CD14-positive monocyte (primary cell): ENCODE measurements around the gene SNRNP27. TPM values are rescaled to one million over a fixed set of nuclear protein-coding genes. Genes with fewer than 3 reads are reported as not detected.

Experiments
- DNase-seq, 3 donors: peaks; one replicate each; pipeline ENCODE4 v3.0.0-alpha.2; 2011 to 2022
- H2AFZ ChIP-seq: 2 replicates; pipeline ENCODE4 v1.6.0; 2012; ENCODE audit warnings: mild to moderate bottlenecking, low read depth, low read length, inconsistent platforms; ENCODE audit not compliant: insufficient read depth, poor library complexity, severe bottlenecking
- H3K27ac ChIP-seq, 2 donors: 1 replicate in 1 of 2; 2 replicates in 1 of 2; pipeline ENCODE4 v1.5.1; 2012 to 2013; ENCODE audit warnings: low read length in 2 of 2, control low read depth in 1 of 2, inconsistent platforms in 1 of 2, low read depth in 1 of 2, mild to moderate bottlenecking in 1 of 2
- H3K27me3 ChIP-seq, 2 donors: one replicate each; pipeline versions ENCODE4 v1.6.0 to v1.6.1; 2011 to 2013; ENCODE audit warnings: low read length in 2 of 2; ENCODE audit not compliant: control insufficient read depth in 2 of 2, insufficient read depth in 2 of 2
- H3K36me3 ChIP-seq, 2 donors: replicated peaks in 1 of 2; 1 replicate in 1 of 2; 2 replicates in 1 of 2; pipeline versions ENCODE4 v1.5.1 to v1.6.1; 2012 to 2013; ENCODE audit warnings: low read length in 2 of 2, control low read depth in 1 of 2, inconsistent platforms in 1 of 2, mild to moderate bottlenecking in 1 of 2; ENCODE audit not compliant: insufficient read depth in 2 of 2, control insufficient read depth in 1 of 2
- H3K4me1 ChIP-seq, 2 donors: 1 replicate in 1 of 2; 2 replicates in 1 of 2; pipeline versions ENCODE4 v1.5.1 to v1.6.1; 2012 to 2013; ENCODE audit warnings: low read length in 2 of 2, control low read depth in 1 of 2, inconsistent platforms in 1 of 2, mild to moderate bottlenecking in 1 of 2, moderate library complexity in 1 of 2; ENCODE audit not compliant: insufficient read depth in 2 of 2, control insufficient read depth in 1 of 2
- H3K4me2 ChIP-seq: replicated peaks from 2 replicates; pipeline ENCODE3; 2012; ENCODE audit warnings: low read length, moderate library complexity, mild to moderate bottlenecking; ENCODE audit not compliant: poor library complexity, severe bottlenecking; ENCODE audit errors: extremely low read depth
- H3K4me3 ChIP-seq, 3 experiments: fragments of 200-600 bp in 1 of 3; sonication (generic) in 1 of 3; replicated peaks in 1 of 3; 1 replicate in 2 of 3; 2 replicates in 1 of 3; pipeline ENCODE4 v1.5.1; 2011 to 2013; ENCODE audit warnings: low read length in 3 of 3, mild to moderate bottlenecking in 3 of 3, control low read depth in 2 of 3, low read depth in 2 of 3, inconsistent platforms in 1 of 3, moderate library complexity in 1 of 3
- H3K79me2 ChIP-seq: 2 replicates; pipeline ENCODE4 v1.6.0; 2012; ENCODE audit warnings: mild to moderate bottlenecking, control low read depth, inconsistent platforms, low read length, moderate library complexity; ENCODE audit not compliant: insufficient read depth
- H3K9ac ChIP-seq: 2 replicates; pipeline ENCODE4 v1.6.0; 2017; ENCODE audit warnings: low read length, mild to moderate bottlenecking; ENCODE audit not compliant: insufficient read depth, poor library complexity, severe bottlenecking
- H3K9me3 ChIP-seq, 2 donors: replicated peaks in 1 of 2; 1 replicate in 1 of 2; 2 replicates in 1 of 2; pipeline versions ENCODE4 v1.5.1 to v1.6.1; 2012 to 2013; ENCODE audit warnings: low read length in 2 of 2, control low read depth in 1 of 2; ENCODE audit not compliant: control insufficient read depth in 1 of 2, insufficient read depth in 1 of 2
- H4K20me1 ChIP-seq: 2 replicates; pipeline ENCODE4 v1.6.0; 2012; ENCODE audit warnings: mild to moderate bottlenecking, low read length, control low read depth, moderate library complexity; ENCODE audit not compliant: insufficient read depth
- H3K27ac Mint-ChIP-seq, 7 donors: one replicate each; pipeline ENCODE4 v1.8.0; 2020; ENCODE audit warnings: mild to moderate bottlenecking in 7 of 7, mixed read lengths in 7 of 7, moderate library complexity in 6 of 7, inconsistent platforms in 2 of 7
- H3K27me3 Mint-ChIP-seq, 3 donors: one replicate each; pipeline ENCODE4 v1.8.0; 2021 to 2022; ENCODE audit warnings: low read depth in 3 of 3, mild to moderate bottlenecking in 3 of 3, mixed read lengths in 3 of 3, moderate library complexity in 3 of 3, inconsistent platforms in 1 of 3
- H3K36me3 Mint-ChIP-seq, 2 donors: one replicate each; pipeline ENCODE4 v1.8.0; 2020; ENCODE audit warnings: mixed read lengths in 2 of 2, inconsistent platforms in 1 of 2, mild to moderate bottlenecking in 1 of 2
- H3K4me1 Mint-ChIP-seq: one replicate; pipeline ENCODE4 v1.8.0; 2020; ENCODE audit warnings: mild to moderate bottlenecking, mixed read lengths
- H3K4me3 Mint-ChIP-seq, 2 donors: one replicate each; pipeline ENCODE4 v1.8.0; 2020; ENCODE audit warnings: mild to moderate bottlenecking in 2 of 2, mixed read lengths in 2 of 2, moderate library complexity in 1 of 2
- H3K9me3 Mint-ChIP-seq, 7 donors: one replicate each; pipeline ENCODE4 v1.8.0; 2020 to 2022; ENCODE audit warnings: mixed read lengths in 7 of 7, mild to moderate bottlenecking in 6 of 7, moderate library complexity in 6 of 7, inconsistent platforms in 2 of 7
- WGBS: methylation state at CpG from one replicate; pipeline ENCODE4 v1.1.5; 2013; ENCODE audit warnings: missing lambda C conversion rate; ENCODE audit not compliant: insufficient coverage; 5-methylcytosine and 5-hydroxymethylcytosine counted together
- intact Hi-C, 2 donors: fragments of 100-400 bp; cut with micrococcal nuclease; formaldehyde crosslinking; loops; one replicate each; pipeline versions ENCODE4 v1.15.0 to v1.15.1; 2023
- polyA plus RNA-seq, 3 donors: library from polyadenylated mRNA; depleted of rRNA in 1 of 3; unstranded in 2 of 3; stranded (reverse) in 1 of 3; fragments of 300-500 nt in 2 of 3; fragments of >200 nt in 1 of 3; fragmentation: Illumina TruSeq in 2 of 3; gene quantifications; 1 replicate in 2 of 3; 2 replicates in 1 of 3; pipeline ENCODE4 v1.2.3, GENCODE V29; 2012 to 2021
- TF ChIP-seq, protein P1 (sequence below): fragments of 200-600 bp; IDR thresholded peaks from one replicate; pipeline ENCODE4 v1.8.0; 2022; ENCODE audit warnings: antibody characterized with exemption, mild to moderate bottlenecking

The SNRNP27 gene
- polyA plus RNA-seq, 3 donors: 15.6 to 54.8 (median 47.4) TPM

DNA sequence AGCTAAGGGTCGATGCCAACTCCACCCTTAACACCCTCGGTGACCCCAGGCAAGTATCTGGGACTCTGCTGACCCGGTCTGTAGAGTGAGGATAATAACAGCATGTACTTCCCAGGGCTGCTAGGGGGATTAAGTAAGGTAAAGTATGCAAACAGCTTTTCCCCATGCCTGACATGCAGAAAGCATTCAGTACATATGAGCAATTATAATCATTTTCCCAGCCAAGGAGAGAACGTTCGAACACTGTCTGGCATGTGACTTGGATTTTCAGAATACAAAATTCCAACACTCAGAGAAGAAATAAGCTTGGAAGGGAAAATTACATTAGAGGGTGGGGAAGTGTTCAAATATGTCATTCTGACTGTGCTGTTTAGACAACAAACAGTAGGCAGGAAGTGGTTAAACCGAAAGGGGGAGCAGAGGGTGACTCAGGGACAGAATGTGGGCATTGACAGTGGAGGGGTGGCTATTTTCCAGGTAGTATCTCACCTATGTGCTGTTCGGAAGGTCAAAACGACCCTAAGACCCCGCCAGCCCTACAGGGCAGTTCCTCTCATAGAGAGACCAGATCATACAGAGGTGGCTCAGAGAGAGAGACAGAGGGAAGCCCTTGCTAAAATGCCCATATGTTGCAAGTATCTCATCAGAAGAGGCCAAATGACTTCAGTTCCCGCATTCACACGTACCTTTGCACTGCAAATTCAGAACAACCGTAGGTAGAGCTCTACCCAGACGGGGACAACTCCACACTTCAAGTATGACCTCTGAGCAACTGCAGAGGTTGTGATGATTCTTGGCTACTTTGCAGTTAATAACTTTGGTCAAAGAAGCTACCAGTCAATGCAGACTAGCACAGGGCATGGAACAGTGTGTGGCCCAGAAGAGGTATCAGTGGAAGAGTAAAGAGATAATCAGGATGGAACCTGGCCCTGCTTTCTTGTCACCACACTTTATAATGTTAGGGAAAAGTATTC, 52.9 kb downstream of the SNRNP27 start:
- TF ChIP-seq, protein P1, sequence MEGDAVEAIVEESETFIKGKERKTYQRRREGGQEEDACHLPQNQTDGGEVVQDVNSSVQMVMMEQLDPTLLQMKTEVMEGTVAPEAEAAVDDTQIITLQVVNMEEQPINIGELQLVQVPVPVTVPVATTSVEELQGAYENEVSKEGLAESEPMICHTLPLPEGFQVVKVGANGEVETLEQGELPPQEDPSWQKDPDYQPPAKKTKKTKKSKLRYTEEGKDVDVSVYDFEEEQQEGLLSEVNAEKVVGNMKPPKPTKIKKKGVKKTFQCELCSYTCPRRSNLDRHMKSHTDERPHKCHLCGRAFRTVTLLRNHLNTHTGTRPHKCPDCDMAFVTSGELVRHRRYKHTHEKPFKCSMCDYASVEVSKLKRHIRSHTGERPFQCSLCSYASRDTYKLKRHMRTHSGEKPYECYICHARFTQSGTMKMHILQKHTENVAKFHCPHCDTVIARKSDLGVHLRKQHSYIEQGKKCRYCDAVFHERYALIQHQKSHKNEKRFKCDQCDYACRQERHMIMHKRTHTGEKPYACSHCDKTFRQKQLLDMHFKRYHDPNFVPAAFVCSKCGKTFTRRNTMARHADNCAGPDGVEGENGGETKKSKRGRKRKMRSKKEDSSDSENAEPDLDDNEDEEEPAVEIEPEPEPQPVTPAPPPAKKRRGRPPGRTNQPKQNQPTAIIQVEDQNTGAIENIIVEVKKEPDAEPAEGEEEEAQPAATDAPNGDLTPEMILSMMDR: no peak
- Histone ChIP-seq H2AFZ (no peak overlapping the region), H3K27me3 (no peaks in the 10 kb centered on the region), H4K20me1 (peaks cover 9% of the 10 kb centered on the region), H3K27ac (peak overlapping the region; percentile 71 to 92), H3K79me2 (peaks cover 5% of the 10 kb centered on the region), H3K4me3 (peak overlapping the region in 1 of 3 experiments; percentile 53), H3K4me2 (peak overlapping the region; percentile 28), H3K36me3 (peaks cover 16 to 18% of the 10 kb centered on the region in 2 donors), H3K9ac (peak overlapping the region; percentile 53), H3K4me1 (peaks cover 61 to 65% of the 10 kb centered on the region in 2 donors), H3K9me3 (no peaks in the 10 kb centered on the region)
- peak overlapping the region; percentile 94 to 98 (median 97) for H3K27ac Mint-ChIP-seq
- peaks cover 26 to 29% of the 10 kb centered on the region in 2 donors for H3K36me3 Mint-ChIP-seq
- H3K27me3 Mint-ChIP-seq: no peaks in the 10 kb centered on the region
- peak; percentile 63 to 82 (median 81) for DNase-seq
- peaks cover 67% of the 10 kb centered on the region for H3K4me1 Mint-ChIP-seq
- WGBS: 16% methylated on average over 5 of the region's 13 CpGs
- peaks cover 0 to 2% (median 0%) of the 10 kb centered on the region in 7 donors for H3K9me3 Mint-ChIP-seq
- H3K4me3 Mint-ChIP-seq: peak overlapping the region; percentile 51
- intact Hi-C loops: loop anchor here in 1 of 2 donors (2.0 to 5.0 kb wide), 2 partner anchors 34 to 38 kb away; no protein-coding TSS in a partner anchor

DNA sequence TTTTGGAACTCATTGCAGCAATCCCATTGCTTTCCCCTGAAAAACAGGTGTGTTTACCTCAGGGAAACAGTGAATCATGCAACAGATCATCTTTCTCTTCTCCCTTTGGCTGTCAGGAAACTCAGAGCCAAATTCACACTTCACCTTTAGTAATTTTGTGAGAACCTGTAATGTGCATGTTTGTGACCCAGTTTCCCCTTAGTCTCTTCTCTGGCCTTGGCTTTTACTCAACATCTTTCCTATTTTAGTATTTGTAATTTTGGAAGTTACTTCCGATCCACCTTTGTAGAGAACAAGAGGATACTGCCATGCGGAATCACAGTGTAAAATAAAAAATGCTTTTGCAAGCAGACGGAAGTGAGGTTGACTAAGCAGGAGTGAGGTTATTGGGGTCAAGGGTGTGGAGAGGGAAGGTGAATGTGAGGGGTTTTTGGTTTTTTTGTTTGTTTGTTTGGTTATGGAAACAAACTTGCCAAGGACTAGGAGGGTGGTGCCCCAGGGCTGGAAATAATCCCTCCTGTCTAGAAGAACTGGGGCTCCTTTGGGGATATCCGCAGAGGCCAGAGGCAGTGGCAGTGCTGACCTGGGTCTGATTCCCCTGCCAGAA, 53.7 kb downstream of the SNRNP27 start:
- intact Hi-C loops: loop anchor here in 1 of 2 donors (2.0 to 5.0 kb wide), 2 partner anchors 35 to 37 kb away; no protein-coding TSS in a partner anchor
- DNase-seq: peak in 2 of 3 donors; percentile 52 to 66

More for the DNA sequence above, 53.7 kb downstream of the SNRNP27 start:
- peak overlapping the region in 1 of 3 experiments; percentile 53 for H3K4me3 ChIP-seq
- Mint-ChIP-seq H3K4me1 (peaks cover 69% of the 10 kb centered on the region), H3K9me3 (peaks cover 0 to 2% (median 0%) of the 10 kb centered on the region in 7 donors), H3K4me3 (peak overlapping the region in 1 of 2 donors; percentile 51), H3K27ac (peak overlapping the region; percentile 94 to 98 (median 97)), H3K36me3 (peaks cover 19 to 21% of the 10 kb centered on the region in 2 donors), H3K27me3 (no peaks in the 10 kb centered on the region)
- peaks cover 3% of the 10 kb centered on the region for H4K20me1 ChIP-seq
- H3K27ac ChIP-seq: peak overlapping the region; percentile 11 to 92
- H3K27me3 ChIP-seq: no peaks in the 10 kb centered on the region
- H3K79me2 ChIP-seq: no peaks in the 10 kb centered on the region
- TF ChIP-seq, protein P1: no peak
- 10% methylated on average over 2 of the region's 4 CpGs for WGBS
- H3K36me3 ChIP-seq: peaks cover 9 to 10% of the 10 kb centered on the region in 2 donors
- peak overlapping the region; percentile 28 for H3K4me2 ChIP-seq
- no peak overlapping the region for H2AFZ ChIP-seq
- H3K9ac ChIP-seq: no peak overlapping the region
- peaks cover 67 to 72% of the 10 kb centered on the region in 2 donors for H3K4me1 ChIP-seq
- H3K9me3 ChIP-seq: no peaks in the 10 kb centered on the region
